ENCODE data around the gene PAPPA.

DNA sequence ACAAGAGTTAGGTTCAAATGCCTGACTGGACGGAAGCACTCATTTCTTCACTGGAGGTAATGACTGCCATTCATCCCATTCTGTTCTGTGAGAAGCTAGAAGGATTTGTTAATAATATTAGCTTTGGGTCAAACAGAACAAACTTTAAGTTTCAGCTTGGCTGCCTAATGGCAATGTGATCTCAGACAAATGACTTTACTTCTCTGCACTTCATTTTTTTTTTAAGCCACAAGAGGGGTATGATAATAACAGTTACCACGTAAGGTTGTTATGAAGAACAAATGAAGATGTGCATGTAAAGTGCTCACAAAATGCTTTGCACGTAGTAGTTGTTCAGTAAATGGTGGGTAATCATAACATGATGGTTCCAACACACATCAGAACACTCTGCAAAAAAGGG, 199.4 kb downstream of the PAPPA start:
- TF ChIP-seq, protein P1, sequence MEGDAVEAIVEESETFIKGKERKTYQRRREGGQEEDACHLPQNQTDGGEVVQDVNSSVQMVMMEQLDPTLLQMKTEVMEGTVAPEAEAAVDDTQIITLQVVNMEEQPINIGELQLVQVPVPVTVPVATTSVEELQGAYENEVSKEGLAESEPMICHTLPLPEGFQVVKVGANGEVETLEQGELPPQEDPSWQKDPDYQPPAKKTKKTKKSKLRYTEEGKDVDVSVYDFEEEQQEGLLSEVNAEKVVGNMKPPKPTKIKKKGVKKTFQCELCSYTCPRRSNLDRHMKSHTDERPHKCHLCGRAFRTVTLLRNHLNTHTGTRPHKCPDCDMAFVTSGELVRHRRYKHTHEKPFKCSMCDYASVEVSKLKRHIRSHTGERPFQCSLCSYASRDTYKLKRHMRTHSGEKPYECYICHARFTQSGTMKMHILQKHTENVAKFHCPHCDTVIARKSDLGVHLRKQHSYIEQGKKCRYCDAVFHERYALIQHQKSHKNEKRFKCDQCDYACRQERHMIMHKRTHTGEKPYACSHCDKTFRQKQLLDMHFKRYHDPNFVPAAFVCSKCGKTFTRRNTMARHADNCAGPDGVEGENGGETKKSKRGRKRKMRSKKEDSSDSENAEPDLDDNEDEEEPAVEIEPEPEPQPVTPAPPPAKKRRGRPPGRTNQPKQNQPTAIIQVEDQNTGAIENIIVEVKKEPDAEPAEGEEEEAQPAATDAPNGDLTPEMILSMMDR (IDR thresholded peaks at IDR 0.05): no peak
- TF ChIP-seq POLR2A (IDR thresholded peaks at IDR 0.05): no peak

Data from adrenal gland (tissue), 5 donors.